Fibroblast of lung (primary cell): ENCODE data around the gene DAND5.

Source experiments
- CTCF ChIP-seq, 2 donors: IDR thresholded peaks in 1 of 2; conservative IDR thresholded peaks in 1 of 2; 1 replicate in 1 of 2; 2 replicates in 1 of 2; pipeline ENCODE4 v1.5.1; 2011 to 2012; ENCODE audit warnings: low read length in 2 of 2, control low read depth in 1 of 2, inconsistent platforms in 1 of 2, low read depth in 1 of 2, mild to moderate bottlenecking in 1 of 2
- EZH2 ChIP-seq: IDR thresholded peaks from 2 replicates; pipeline ENCODE4 v1.5.1; 2012; ENCODE audit warnings: low read length, control low read depth, mild to moderate bottlenecking; ENCODE audit errors: missing control alignments

DNA sequence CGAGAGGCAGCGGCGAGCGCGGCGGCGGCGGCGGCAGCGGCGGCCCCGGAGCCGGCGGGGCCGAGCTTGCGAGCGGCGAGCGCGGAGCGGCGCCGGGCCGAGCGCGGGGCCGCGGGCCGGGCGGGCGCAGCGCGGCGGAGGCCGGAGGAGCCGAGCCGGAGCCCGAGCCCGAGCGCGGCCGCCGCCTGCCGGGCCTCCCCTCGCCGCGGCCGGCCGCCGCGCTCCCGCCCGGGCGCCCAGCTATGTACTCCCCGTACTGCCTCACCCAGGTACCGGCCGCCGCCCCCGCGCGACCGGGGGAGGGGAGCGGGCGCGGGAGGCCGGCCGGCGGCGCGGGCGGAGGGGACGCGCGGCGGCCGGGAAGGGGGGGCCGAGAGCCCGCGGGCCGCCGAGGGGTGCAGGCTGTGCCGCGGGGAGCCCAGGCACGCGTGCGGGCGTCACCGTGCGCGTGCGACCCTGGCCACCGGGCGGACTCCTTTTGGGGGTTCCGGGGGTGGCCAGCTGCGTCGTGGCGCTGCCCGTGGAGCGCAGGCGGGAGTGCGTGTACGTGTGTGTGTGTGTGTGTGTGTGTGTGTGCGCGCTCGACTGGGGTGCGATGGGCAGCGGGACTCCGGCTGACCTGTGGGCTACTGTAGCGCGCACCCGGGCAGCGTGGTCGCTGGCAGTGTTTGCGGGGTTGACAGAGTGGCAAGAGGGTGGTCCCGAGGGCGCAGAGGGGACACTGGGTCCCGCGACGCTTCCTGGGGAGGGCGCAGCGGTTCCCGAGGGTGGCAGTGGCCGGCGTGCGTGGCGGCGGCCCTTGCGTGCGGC lies 26.4 kb downstream of the DAND5 start:
- TF ChIP-seq EZH2 = no peak
- no peak for TF ChIP-seq CTCF (conservative IDR thresholded peaks at IDR 0.05 in 1 of 2, IDR thresholded peaks at IDR 0.05 in 1 of 2; ENCODE audit: low read depth in 1 of 2, low read length in 2 of 2)
